Mesenchymal stem cell (in vitro differentiated cells and primary cell): ENCODE measurements around the gene PTPRD.
A peak's percentile ranks its signal among the peaks of the same experiment; 100 is the strongest.

Experiments used
- DNase-seq: peaks from one replicate; pipeline ENCODE4 v3.0.0-alpha.2; 2013
- H2AFZ ChIP-seq: one replicate; pipeline ENCODE4 v1.6.1; 2013; ENCODE audit warnings: low read depth, mild to moderate bottlenecking, control low read depth, inconsistent platforms, low read length, moderate library complexity
- H2AK5ac ChIP-seq: 2 replicates; pipeline ENCODE4 v1.6.1; 2013; ENCODE audit warnings: low read length, moderate library complexity, mild to moderate bottlenecking, inconsistent platforms; ENCODE audit not compliant: severe bottlenecking
- H2BK120ac ChIP-seq: one replicate; pipeline ENCODE4 v1.6.1; 2013; ENCODE audit warnings: low read depth, mild to moderate bottlenecking, inconsistent platforms, low read length, moderate library complexity
- H2BK12ac ChIP-seq, 2 experiments: one replicate each; pipeline ENCODE4 v1.6.1; 2013; ENCODE audit warnings: inconsistent platforms in 2 of 2, low read length in 2 of 2, mild to moderate bottlenecking in 2 of 2, moderate library complexity in 2 of 2, control low read depth in 1 of 2
- H2BK15ac ChIP-seq: one replicate; pipeline ENCODE4 v1.6.1; 2013; ENCODE audit warnings: mild to moderate bottlenecking, low read depth, inconsistent platforms; ENCODE audit not compliant: poor library complexity, severe bottlenecking
- H2BK5ac ChIP-seq: 2 replicates; pipeline ENCODE4 v1.6.1; 2013; ENCODE audit warnings: low read depth, mild to moderate bottlenecking, low read length, control low read depth, inconsistent platforms; ENCODE audit not compliant: poor library complexity, severe bottlenecking
- H3K14ac ChIP-seq, 2 experiments: one replicate each; pipeline ENCODE4 v1.6.1; 2013; ENCODE audit warnings: inconsistent platforms in 2 of 2, low read length in 2 of 2, control low read depth in 1 of 2, mild to moderate bottlenecking in 1 of 2, moderate library complexity in 1 of 2
- H3K18ac ChIP-seq, 2 experiments: one replicate each; pipeline ENCODE4 v1.6.1; 2013; ENCODE audit warnings: inconsistent platforms in 2 of 2, low read length in 2 of 2, control low read depth in 1 of 2, low read depth in 1 of 2, mild to moderate bottlenecking in 1 of 2
- H3K23ac ChIP-seq, 2 experiments: one replicate each; pipeline ENCODE4 v1.6.1; 2013; ENCODE audit warnings: inconsistent platforms in 2 of 2, low read length in 2 of 2, mild to moderate bottlenecking in 2 of 2, moderate library complexity in 2 of 2, control low read depth in 1 of 2
- H3K27ac ChIP-seq: 2 replicates; pipeline ENCODE4 v1.5.1; 2013; ENCODE audit warnings: mild to moderate bottlenecking, moderate library complexity, low read length, control low read depth, inconsistent platforms; ENCODE audit not compliant: poor library complexity, severe bottlenecking
- H3K27me3 ChIP-seq, 2 experiments: 2 replicates each; pipeline versions ENCODE4 v1.6.1 to v1.7.0; 2013; ENCODE audit warnings: low read length in 2 of 2, mild to moderate bottlenecking in 2 of 2, moderate library complexity in 2 of 2, control low read depth in 1 of 2, inconsistent platforms in 1 of 2; ENCODE audit not compliant: control insufficient read depth in 1 of 2, insufficient read depth in 1 of 2
- H3K36me3 ChIP-seq, 2 experiments: 2 replicates each; pipeline versions ENCODE4 v1.6.1 to v1.7.0; 2013; ENCODE audit warnings: low read length in 2 of 2, control low read depth in 1 of 2, inconsistent platforms in 1 of 2, low read depth in 1 of 2, mild to moderate bottlenecking in 1 of 2; ENCODE audit not compliant: insufficient read depth in 2 of 2, control insufficient read depth in 1 of 2
- H3K4ac ChIP-seq, 2 experiments: one replicate each; pipeline ENCODE4 v1.6.1; 2013; ENCODE audit warnings: inconsistent platforms in 2 of 2, low read length in 2 of 2, mild to moderate bottlenecking in 2 of 2, moderate library complexity in 2 of 2, control low read depth in 1 of 2, low read depth in 1 of 2
- H3K4me1 ChIP-seq: 2 replicates; pipeline ENCODE4 v1.6.1; 2013; ENCODE audit warnings: low read depth, low read length, control low read depth; ENCODE audit not compliant: control insufficient read depth, insufficient read depth
- H3K4me2 ChIP-seq: 2 replicates; pipeline ENCODE4 v1.6.1; 2013; ENCODE audit warnings: low read length, mild to moderate bottlenecking, inconsistent platforms; ENCODE audit not compliant: poor library complexity, severe bottlenecking
- H3K4me3 ChIP-seq, 2 experiments: 2 replicates each; pipeline versions ENCODE4 v1.5.1 to v1.7.0; 2013; ENCODE audit warnings: low read length in 2 of 2, mild to moderate bottlenecking in 2 of 2, control low read depth in 1 of 2, low read depth in 1 of 2; ENCODE audit not compliant: insufficient read depth in 1 of 2
- H3K79me1 ChIP-seq: replicated peaks from 2 replicates; pipeline ENCODE4 v1.6.1; 2013; ENCODE audit warnings: mild to moderate bottlenecking, control low read depth, low read length, inconsistent platforms; ENCODE audit not compliant: poor library complexity, severe bottlenecking
- H3K9ac ChIP-seq: 2 replicates; pipeline ENCODE4 v1.7.0; 2013; ENCODE audit warnings: mild to moderate bottlenecking, low read length, moderate library complexity
- H3K9me3 ChIP-seq: 2 replicates; pipeline ENCODE4 v1.7.0; 2013; ENCODE audit warnings: mild to moderate bottlenecking, low read length; ENCODE audit not compliant: control insufficient read depth
- H4K8ac ChIP-seq: one replicate; pipeline ENCODE4 v1.6.1; 2013; ENCODE audit warnings: inconsistent platforms, mild to moderate bottlenecking, low read length, moderate library complexity
- H4K91ac ChIP-seq: one replicate; pipeline ENCODE4 v1.6.1; 2013; ENCODE audit warnings: mild to moderate bottlenecking, low read length, inconsistent platforms
- WGBS: methylation state at CpG from one replicate; pipeline ENCODE4 v1.1.7; 2013; ENCODE audit warnings: mixed read lengths; 5-methylcytosine and 5-hydroxymethylcytosine counted together

The PTPRD gene

GRCh38 chr9:10438955-10439354, 173.8 kb downstream of the PTPRD start:
- H3K79me1 ChIP-seq = no peaks in the 10 kb centered on the region
- H2AK5ac ChIP-seq = no peak overlapping the region
- H2BK15ac ChIP-seq = no peak overlapping the region
- H3K9me3 ChIP-seq = peaks cover 4% of the 10 kb centered on the region
- H3K4me2 ChIP-seq = no peak overlapping the region
- 17% methylated on average over 6 of the region's 7 CpGs for WGBS
- H2BK120ac ChIP-seq = no peak overlapping the region
- no peak overlapping the region for H3K9ac ChIP-seq
- H3K14ac ChIP-seq = no peak overlapping the region
- no peak overlapping the region for H3K4ac ChIP-seq
- no peak overlapping the region for H2BK5ac ChIP-seq
- no peak overlapping the region for H4K91ac ChIP-seq
- H3K36me3 ChIP-seq = no peaks in the 10 kb centered on the region
- H2AFZ ChIP-seq = no peak overlapping the region
- peak; percentile 4 for DNase-seq
- H4K8ac ChIP-seq = no peak overlapping the region
- H3K4me1 ChIP-seq = no peaks in the 10 kb centered on the region
- H2BK12ac ChIP-seq = no peak overlapping the region
- H3K27me3 ChIP-seq = no peaks in the 10 kb centered on the region
- no peak overlapping the region for H3K23ac ChIP-seq
- H3K4me3 ChIP-seq = no peak overlapping the region
- H3K18ac ChIP-seq = no peak overlapping the region
- H3K27ac ChIP-seq = no peak overlapping the region

GRCh38 chr9:10436756-10437155, 176.0 kb downstream of the PTPRD start:
- no peak overlapping the region for H2BK12ac ChIP-seq
- H3K4ac ChIP-seq = no peak overlapping the region
- no peak overlapping the region for H2AK5ac ChIP-seq
- H3K4me3 ChIP-seq = no peak overlapping the region
- H2BK120ac ChIP-seq = no peak overlapping the region
- no peak overlapping the region for H3K18ac ChIP-seq
- H3K9me3 ChIP-seq = peaks cover 4% of the 10 kb centered on the region
- no peaks in the 10 kb centered on the region for H3K4me1 ChIP-seq
- H3K27me3 ChIP-seq = no peaks in the 10 kb centered on the region
- no peak overlapping the region for H3K23ac ChIP-seq
- no peak overlapping the region for H2AFZ ChIP-seq
- 83% methylated on average over 3 of the region's 4 CpGs for WGBS
- no peak overlapping the region for H3K9ac ChIP-seq
- no peaks in the 10 kb centered on the region for H3K36me3 ChIP-seq
- no peak overlapping the region for H3K27ac ChIP-seq
- no peak overlapping the region for H3K14ac ChIP-seq
- no peak overlapping the region for H3K4me2 ChIP-seq
- H2BK5ac ChIP-seq = no peak overlapping the region
- no peak overlapping the region for H2BK15ac ChIP-seq
- H3K79me1 ChIP-seq = no peaks in the 10 kb centered on the region
- H4K8ac ChIP-seq = no peak overlapping the region
- no peak overlapping the region for H4K91ac ChIP-seq
- DNase-seq = no peak

- Histone ChIP-seq H3K27ac (no peak overlapping the region), H3K79me1 (no peaks in the 10 kb centered on the region), H3K4me3 (no peak overlapping the region), H2BK12ac (no peak overlapping the region), H3K23ac (no peak overlapping the region), H2BK15ac (no peak overlapping the region), H3K4me2 (no peak overlapping the region), H4K91ac (no peak overlapping the region), H3K14ac (no peak overlapping the region), H3K9ac (no peak overlapping the region), H2AFZ (no peak overlapping the region), H3K18ac (no peak overlapping the region), H3K9me3 (peaks cover 4% of the 10 kb centered on the region), H2BK5ac (no peak overlapping the region), H3K4me1 (no peaks in the 10 kb centered on the region), H3K4ac (no peak overlapping the region), H3K27me3 (no peaks in the 10 kb centered on the region), H2AK5ac (no peak overlapping the region), H3K36me3 (no peaks in the 10 kb centered on the region), H4K8ac (no peak overlapping the region), H2BK120ac (no peak overlapping the region)
- no CpG with 5 or more reads among the region's 1 CpG for WGBS
- no peak for DNase-seq
These were observed 178.4 kb downstream of the PTPRD start for GRCh38 chr9:10434412-10434811.

GRCh38 chr9:10411272-10411671, 201.5 kb downstream of the PTPRD start:
- Histone ChIP-seq H3K23ac (no peak overlapping the region), H3K14ac (no peak overlapping the region), H2AK5ac (no peak overlapping the region), H2BK120ac (no peak overlapping the region), H3K36me3 (no peaks in the 10 kb centered on the region), H3K4me2 (no peak overlapping the region), H2BK12ac (no peak overlapping the region), H2AFZ (no peak overlapping the region), H3K4me1 (no peaks in the 10 kb centered on the region), H3K27ac (no peak overlapping the region), H4K91ac (no peak overlapping the region), H3K9me3 (peaks cover 9% of the 10 kb centered on the region), H3K27me3 (no peaks in the 10 kb centered on the region), H3K79me1 (no peaks in the 10 kb centered on the region), H2BK5ac (no peak overlapping the region), H2BK15ac (no peak overlapping the region), H3K4ac (no peak overlapping the region), H4K8ac (no peak overlapping the region), H3K18ac (no peak overlapping the region), H3K9ac (no peak overlapping the region), H3K4me3 (no peak overlapping the region)
- DNase-seq = no peak
